SK-N-SH (cell line): ENCODE measurements around the gene BCL11A. TPM values are rescaled to one million over a fixed set of nuclear protein-coding genes. Genes with fewer than 3 reads are reported as not detected.

ENCODE experiments used
- CTCF ChIA-PET: fragments of 300-600, 350-600 bp; formaldehyde crosslinking; extraction: SDS; loops from one replicate; lab custom pipeline; 2021; lab: Yijun Ruan, JAX
- POLR2A ChIA-PET: fragments of 350-600 bp; sonication (Branson Sonifier 250); formaldehyde crosslinking; extraction: SDS; loops from one replicate; lab custom pipeline; 2020; ENCODE audit warnings: antibody characterized with exemption, inconsistent platforms; lab: Yijun Ruan, JAX
- DNase-seq: peaks from one replicate; pipeline ENCODE4 v3.0.0; 2012
- H2AFZ ChIP-seq: fragments of 200-600 bp; sonication (generic); 2 replicates; pipeline ENCODE4 v1.8.1; 2016; ENCODE audit warnings: antibody characterized with exemption, mild to moderate bottlenecking, low read depth
- H3F3A ChIP-seq: fragments of 200-600 bp; sonication (generic); replicated peaks from 2 replicates; pipeline ENCODE3; 2016; ENCODE audit warnings: antibody characterized with exemption, mild to moderate bottlenecking; ENCODE audit not compliant: insufficient read depth
- H3K27ac ChIP-seq, 2 experiments: fragments of 200-500 bp in 1 of 2; fragments of 200-600 bp in 1 of 2; sonication (Bioruptor generic) in 1 of 2; sonication (generic), shearing (Covaris generic) in 1 of 2; 2 replicates each; pipeline versions ENCODE4 v1.5.1 to v1.6.1; 2014 to 2016; ENCODE audit warnings: low read depth in 2 of 2, inconsistent platforms in 1 of 2, low read length in 1 of 2, mild to moderate bottlenecking in 1 of 2, mixed read lengths in 1 of 2
- H3K27me3 ChIP-seq: fragments of 200-600 bp; sonication (generic), shearing (Covaris generic); 2 replicates; pipeline ENCODE4 v1.6.1; 2016; ENCODE audit warnings: mixed run types; ENCODE audit not compliant: insufficient read depth
- H3K36me3 ChIP-seq, 2 experiments: fragments of 200-500 bp in 1 of 2; fragments of 200-600 bp in 1 of 2; sonication (Bioruptor generic) in 1 of 2; sonication (generic) in 1 of 2; replicated peaks in 1 of 2; 2 replicates each; pipeline versions ENCODE3 to v1.5.1; 2014 to 2016; ENCODE audit warnings: low read length in 1 of 2, mild to moderate bottlenecking in 1 of 2; ENCODE audit not compliant: insufficient read depth in 2 of 2, control insufficient read depth in 1 of 2
- H3K4me1 ChIP-seq, 2 experiments: fragments of 200-500 bp in 1 of 2; fragments of 200-600 bp in 1 of 2; sonication (Bioruptor generic) in 1 of 2; sonication (generic), shearing (Covaris generic) in 1 of 2; 2 replicates each; pipeline versions ENCODE4 v1.5.1 to v1.6.1; 2014 to 2016; ENCODE audit warnings: low read depth in 1 of 2, low read length in 1 of 2, mixed run types in 1 of 2; ENCODE audit not compliant: insufficient read depth in 2 of 2, control insufficient read depth in 1 of 2
- H3K4me2 ChIP-seq: fragments of 200-600 bp; sonication (generic), shearing (Covaris generic); 2 replicates; pipeline ENCODE4 v1.6.1; 2017; ENCODE audit warnings: mixed run types
- H3K4me3 ChIP-seq, 2 experiments: fragments of 200-500 bp in 1 of 2; fragments of 200-600 bp in 1 of 2; sonication (Bioruptor generic) in 1 of 2; sonication (generic), shearing (Covaris generic) in 1 of 2; 2 replicates each; pipeline versions ENCODE4 v1.5.1 to v1.8.1; 2014 to 2016; ENCODE audit warnings: low read depth in 2 of 2, inconsistent platforms in 1 of 2, low read length in 1 of 2, mild to moderate bottlenecking in 1 of 2, mixed read lengths in 1 of 2, moderate library complexity in 1 of 2
- H3K79me2 ChIP-seq: fragments of 200-600 bp; sonication (generic); 2 replicates; pipeline ENCODE4 v1.8.1; 2017; ENCODE audit warnings: mild to moderate bottlenecking; ENCODE audit not compliant: insufficient read depth
- H3K9ac ChIP-seq: fragments of 200-600 bp; sonication (generic); 2 replicates; pipeline ENCODE4 v1.6.1; 2017; ENCODE audit warnings: mixed run types
- H3K9me2 ChIP-seq: fragments of 200-600 bp; sonication (generic); 2 replicates; pipeline ENCODE4 v1.6.1; 2017; ENCODE audit warnings: mixed run types
- H3K9me3 ChIP-seq: fragments of 200-600 bp; sonication (generic); 2 replicates; pipeline ENCODE4 v1.6.1; 2017; ENCODE audit warnings: mixed run types, mild to moderate bottlenecking, moderate library complexity
- H4K20me1 ChIP-seq: fragments of 200-600 bp; sonication (generic); 2 replicates; pipeline ENCODE4 v1.6.1; 2017; ENCODE audit warnings: mild to moderate bottlenecking, mixed run types; ENCODE audit not compliant: insufficient read depth
- CHD2 ChIP-seq: fragments of 150-350 bp; IDR thresholded peaks from 2 replicates; pipeline ENCODE4 v1.6.1; 2018; ENCODE audit warnings: low read length; ENCODE audit not compliant: partially characterized antibody
- FOXJ3 ChIP-seq: sonication (generic); formaldehyde crosslinking; IDR thresholded peaks from 2 replicates; pipeline ENCODE4 v1.5.1; 2020; ENCODE audit warnings: mild to moderate bottlenecking, missing genetic modification reagents
- FOXM1 ChIP-seq: IDR thresholded peaks from 2 replicates; pipeline ENCODE4 v1.4.0; 2012; ENCODE audit warnings: low read depth, mild to moderate bottlenecking
- GABPA ChIP-seq: IDR thresholded peaks from 2 replicates; pipeline ENCODE4 v1.4.0; 2012; ENCODE audit warnings: low read depth, mild to moderate bottlenecking
- MXI1 ChIP-seq: IDR thresholded peaks from 2 replicates; pipeline ENCODE4 v1.6.1; 2012; ENCODE audit warnings: mild to moderate bottlenecking, low read depth, low read length, improper control_type of control experiment
- NFIC ChIP-seq: IDR thresholded peaks from 2 replicates; pipeline ENCODE4 v1.4.0; 2012; ENCODE audit warnings: borderline replicate concordance
- POLR2AphosphoS5 ChIP-seq: IDR thresholded peaks from 2 replicates; pipeline ENCODE4 v1.6.1; 2012; ENCODE audit warnings: low read depth, low read length
- REST ChIP-seq: IDR thresholded peaks from 2 replicates; pipeline ENCODE4 v1.6.1; 2012; ENCODE audit warnings: mild to moderate bottlenecking, low read depth, low read length, moderate library complexity
- SIN3A ChIP-seq: IDR thresholded peaks from 2 replicates; pipeline ENCODE4 v1.6.1; 2012; ENCODE audit warnings: low read depth, mild to moderate bottlenecking, low read length, moderate library complexity, borderline replicate concordance
- SMC3 ChIP-seq: IDR thresholded peaks from 2 replicates; pipeline ENCODE4 v1.6.1; 2012; ENCODE audit warnings: low read depth, low read length, improper control_type of control experiment
- TEAD4 ChIP-seq: IDR thresholded peaks from 2 replicates; pipeline ENCODE4 v1.4.0; 2012; ENCODE audit warnings: mild to moderate bottlenecking, borderline replicate concordance; ENCODE audit not compliant: insufficient read depth
- USF1 ChIP-seq: IDR thresholded peaks from 2 replicates; pipeline ENCODE4 v1.4.0; 2012; ENCODE audit warnings: low read depth, borderline replicate concordance
- USF2 ChIP-seq: fragments of 150-350 bp; IDR thresholded peaks from 2 replicates; pipeline ENCODE4 v1.6.1; 2017; ENCODE audit warnings: antibody characterized with exemption, low read length, low read depth, borderline replicate concordance
- ZBTB33 ChIP-seq: IDR thresholded peaks from 2 replicates; pipeline ENCODE4 v1.4.0; 2012; ENCODE audit warnings: low read depth, borderline replicate concordance
- WGBS: methylation state at CpG from one replicate; pipeline ENCODE4 v1.1.6; 2017; ENCODE audit warnings: low lambda C conversion rate; 5-methylcytosine and 5-hydroxymethylcytosine counted together
- polyA plus RNA-seq, 3 experiments: library from polyadenylated mRNA; depleted of rRNA; stranded (reverse); fragments of >200 nt; gene quantifications; 2 replicates each; pipeline ENCODE4 v1.2.3, GENCODE V29; 2012
- TF ChIP-seq, protein P1 (sequence below): fragments of 200-600 bp; sonication (generic); IDR thresholded peaks from 2 replicates; pipeline ENCODE4 v1.6.1; 2017; ENCODE audit warnings: antibody characterized with exemption, mild to moderate bottlenecking, moderate library complexity
- TF ChIP-seq, protein P2 (sequence below): IDR thresholded peaks from 2 replicates; pipeline ENCODE4 v1.4.0; 2012; ENCODE audit warnings: low read depth

BCL11A gene
- polyA plus RNA-seq, 1 of the 3 experiments (the other 2 are of a cell fraction) = 1.9 TPM

- peaks cover 17% of the 10 kb centered on the region; the same call in 1 of the 2 replicates for H3K27me3 ChIP-seq
- no peak for TF ChIP-seq CHD2
- TF ChIP-seq REST = no peak
- no peak for TF ChIP-seq USF1
- no peak for TF ChIP-seq SIN3A
- TF ChIP-seq GABPA = no peak
- TF ChIP-seq, protein P1, sequence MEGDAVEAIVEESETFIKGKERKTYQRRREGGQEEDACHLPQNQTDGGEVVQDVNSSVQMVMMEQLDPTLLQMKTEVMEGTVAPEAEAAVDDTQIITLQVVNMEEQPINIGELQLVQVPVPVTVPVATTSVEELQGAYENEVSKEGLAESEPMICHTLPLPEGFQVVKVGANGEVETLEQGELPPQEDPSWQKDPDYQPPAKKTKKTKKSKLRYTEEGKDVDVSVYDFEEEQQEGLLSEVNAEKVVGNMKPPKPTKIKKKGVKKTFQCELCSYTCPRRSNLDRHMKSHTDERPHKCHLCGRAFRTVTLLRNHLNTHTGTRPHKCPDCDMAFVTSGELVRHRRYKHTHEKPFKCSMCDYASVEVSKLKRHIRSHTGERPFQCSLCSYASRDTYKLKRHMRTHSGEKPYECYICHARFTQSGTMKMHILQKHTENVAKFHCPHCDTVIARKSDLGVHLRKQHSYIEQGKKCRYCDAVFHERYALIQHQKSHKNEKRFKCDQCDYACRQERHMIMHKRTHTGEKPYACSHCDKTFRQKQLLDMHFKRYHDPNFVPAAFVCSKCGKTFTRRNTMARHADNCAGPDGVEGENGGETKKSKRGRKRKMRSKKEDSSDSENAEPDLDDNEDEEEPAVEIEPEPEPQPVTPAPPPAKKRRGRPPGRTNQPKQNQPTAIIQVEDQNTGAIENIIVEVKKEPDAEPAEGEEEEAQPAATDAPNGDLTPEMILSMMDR = no peak
- TF ChIP-seq ZBTB33 = no peak
- TF ChIP-seq FOXJ3 (CRISPR knock-in tag) = no peak
- TF ChIP-seq, protein P2, sequence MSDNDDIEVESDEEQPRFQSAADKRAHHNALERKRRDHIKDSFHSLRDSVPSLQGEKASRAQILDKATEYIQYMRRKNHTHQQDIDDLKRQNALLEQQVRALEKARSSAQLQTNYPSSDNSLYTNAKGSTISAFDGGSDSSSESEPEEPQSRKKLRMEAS = no peak
- TF ChIP-seq POLR2AphosphoS5 = no peak
- TF ChIP-seq FOXM1 = no peak
- no peak for TF ChIP-seq SMC3
- no peak for TF ChIP-seq USF2
- no peak for TF ChIP-seq TEAD4
- TF ChIP-seq NFIC = no peak
- TF ChIP-seq MXI1 = no peak
- H3K36me3 ChIP-seq = no peaks in the 10 kb centered on the region
- no peak overlapping the region for H3K27ac ChIP-seq
- POLR2A ChIA-PET = no interaction called here
- CTCF ChIA-PET = interaction anchor here (1.3 kb wide), 1 partner anchor 28 kb away, joined by 5 read pairs; no protein-coding TSS in a partner anchor
- WGBS = 83% methylated on average over 6 of the region's 6 CpGs
- H3K9ac ChIP-seq = no peak overlapping the region
- no peaks in the 10 kb centered on the region; a peak in 1 of 4 replicates for H3K4me1 ChIP-seq
- H3K4me3 ChIP-seq = no peak overlapping the region
- no peaks in the 10 kb centered on the region for H3K9me3 ChIP-seq
- no peaks in the 10 kb centered on the region for H3K79me2 ChIP-seq
- H4K20me1 ChIP-seq = no peaks in the 10 kb centered on the region
- no peak overlapping the region for H3K4me2 ChIP-seq
- no peak overlapping the region for H2AFZ ChIP-seq
- no peaks in the 10 kb centered on the region for H3K9me2 ChIP-seq
- H3F3A ChIP-seq = no peaks in the 10 kb centered on the region
- no peak for DNase-seq
These were observed 141.4 kb downstream of the BCL11A start for GRCh38 chr2:60412027-60412426.
